GM12878 (cell line): Measurements from ENCODE around the gene HOXC13.

Experiments
- ATF2 ChIP-seq: IDR thresholded peaks from 2 replicates; pipeline ENCODE4 v1.6.1; 2012; ENCODE audit warnings: low read length, inconsistent platforms
- ATF3 ChIP-seq: IDR thresholded peaks from 2 replicates; pipeline ENCODE4 v1.6.1; 2011; ENCODE audit warnings: low read depth, mild to moderate bottlenecking, low read length, moderate library complexity, borderline replicate concordance; ENCODE audit errors: extremely low read depth
- CTCF ChIP-seq, 3 experiments: IDR thresholded peaks in 2 of 3; conservative IDR thresholded peaks in 1 of 3; 2 replicates each; pipeline ENCODE4 v1.5.1; 2011; ENCODE audit warnings: low read depth in 3 of 3, low read length in 3 of 3, mild to moderate bottlenecking in 3 of 3, control low read depth in 2 of 3, moderate library complexity in 2 of 3, inconsistent platforms in 1 of 3, mixed read lengths in 1 of 3; ENCODE audit not compliant: control insufficient read depth in 2 of 3, insufficient read depth in 1 of 3; ENCODE audit errors: extremely low read depth in 1 of 3
- EP300 ChIP-seq, 2 experiments: fragments of 150-350 bp in 1 of 2; IDR thresholded peaks; 2 replicates each; pipeline ENCODE4 v1.6.1; 2011 to 2012; ENCODE audit warnings: low read depth in 2 of 2, low read length in 2 of 2, borderline replicate concordance in 1 of 2, improper control_type of control experiment in 1 of 2, inconsistent platforms in 1 of 2; ENCODE audit not compliant: control insufficient read depth in 1 of 2
- EZH2 ChIP-seq: IDR thresholded peaks from 2 replicates; pipeline ENCODE4 v1.6.1; 2012; ENCODE audit warnings: low read depth, mild to moderate bottlenecking, control low read depth, inconsistent platforms, low read length, borderline replicate concordance; ENCODE audit not compliant: control insufficient read depth
- NFIC ChIP-seq: IDR thresholded peaks from 2 replicates; pipeline ENCODE4 v1.6.1; 2012; ENCODE audit warnings: low read depth, mild to moderate bottlenecking, inconsistent platforms, low read length, moderate library complexity
- NR2C1 ChIP-seq: fragments of 450-650 bp; IDR thresholded peaks from 2 replicates; pipeline ENCODE4 v1.6.1; 2017; ENCODE audit warnings: antibody characterized with exemption, mild to moderate bottlenecking, moderate library complexity
- POLR2A ChIP-seq: IDR thresholded peaks from 2 replicates; pipeline ENCODE4 v1.6.1; 2011; ENCODE audit warnings: low read depth, mild to moderate bottlenecking, low read length
- REST ChIP-seq: IDR thresholded peaks from 2 replicates; pipeline ENCODE4 v1.6.1; 2012; ENCODE audit warnings: mild to moderate bottlenecking, low read depth, low read length
- TAF1 ChIP-seq: IDR thresholded peaks from 2 replicates; pipeline ENCODE4 v1.6.1; 2011; ENCODE audit warnings: mild to moderate bottlenecking, low read depth, low read length, borderline replicate concordance
- YBX1 ChIP-seq: fragments of 450-650 bp; IDR thresholded peaks from 2 replicates; pipeline ENCODE4 v1.6.1; 2016; ENCODE audit warnings: antibody characterized with exemption
- ZBED1 ChIP-seq: IDR thresholded peaks from 2 replicates; pipeline ENCODE4 v1.6.1; 2016; ENCODE audit warnings: borderline replicate concordance
- ZNF384 ChIP-seq: IDR thresholded peaks from 2 replicates; pipeline ENCODE4 v1.6.1; 2012; ENCODE audit warnings: low read depth, mild to moderate bottlenecking, low read length, improper control_type of control experiment, borderline replicate concordance

GRCh38 chr12:53981634-53982565, 43.3 kb downstream of the HOXC13 start:
- no peak for TF ChIP-seq TAF1
- no peak; a peak in 1 of 6 replicates for TF ChIP-seq CTCF (IDR thresholded peaks at IDR 0.05 in 2 of 3, conservative IDR thresholded peaks at IDR 0.05 in 1 of 3; ENCODE audit: control insufficient read depth in 2 of 3, extremely low read depth in 1 of 3, insufficient read depth in 1 of 3, low read depth in 3 of 3, low read length in 3 of 3)
- no peak for TF ChIP-seq EZH2
- TF ChIP-seq YBX1, result no peak
- no peak for TF ChIP-seq POLR2A
- no peak for TF ChIP-seq REST
- no peak for TF ChIP-seq ATF2
- TF ChIP-seq ATF3, result no peak
- no peak for TF ChIP-seq NFIC
- TF ChIP-seq ZNF384, result no peak
- no peak for TF ChIP-seq NR2C1
- no peak for TF ChIP-seq ZBED1
- no peak for TF ChIP-seq EP300 (IDR thresholded peaks at IDR 0.05; ENCODE audit: borderline replicate concordance in 1 of 2, control insufficient read depth in 1 of 2, low read depth in 2 of 2, low read length in 2 of 2)
